HepG2 (cell line): Measurements from ENCODE around the gene SYCE3. TPM values are rescaled to one million over a fixed set of nuclear protein-coding genes. Genes with fewer than 3 reads are reported as not detected.

Experiments used
- KDM6A ChIP-seq: IDR thresholded peaks from 2 replicates; pipeline ENCODE4 v1.6.1; 2016; ENCODE audit warnings: low read depth
- POGZ ChIP-seq: sonication (generic); formaldehyde crosslinking; IDR thresholded peaks from 2 replicates; pipeline ENCODE4 v1.4.0; 2020; ENCODE audit warnings: mild to moderate bottlenecking, missing genetic modification reagents
- RFX3 ChIP-seq: IDR thresholded peaks from 2 replicates; pipeline ENCODE4 v1.6.1; 2016; ENCODE audit warnings: missing biosample characterization, missing genetic modification reagents
- SMARCE1 ChIP-seq: fragments of 450-650 bp; IDR thresholded peaks from 2 replicates; pipeline ENCODE4 v1.6.1; 2017; ENCODE audit warnings: borderline replicate concordance
- SP140L ChIP-seq: sonication (generic); formaldehyde crosslinking; IDR thresholded peaks from 2 replicates; pipeline ENCODE4 v1.4.0; 2020; ENCODE audit warnings: missing genetic modification reagents, borderline replicate concordance
- TCF7L2 ChIP-seq: IDR thresholded peaks from 2 replicates; pipeline ENCODE4 v1.6.1; 2011; ENCODE audit warnings: mild to moderate bottlenecking, low read depth, low read length, moderate library complexity
- TMF1 ChIP-seq: sonication (generic); formaldehyde crosslinking; IDR thresholded peaks from 2 replicates; pipeline ENCODE4 v1.8.1; 2022; ENCODE audit warnings: low read depth, missing genetic modification reagents
- ZNF207 ChIP-seq: fragments of 450-650 bp; IDR thresholded peaks from 2 replicates; pipeline ENCODE4 v1.6.1; 2016; ENCODE audit warnings: antibody characterized with exemption, borderline replicate concordance
- ZNF557 ChIP-seq: sonication (generic); formaldehyde crosslinking; IDR thresholded peaks from 2 replicates; pipeline ENCODE4 v1.4.0; 2020; ENCODE audit warnings: missing genetic modification reagents
- ZNF790 ChIP-seq: sonication (generic); formaldehyde crosslinking; IDR thresholded peaks from 2 replicates; pipeline ENCODE4 v1.8.0; 2022; ENCODE audit warnings: missing genetic modification reagents, mild to moderate bottlenecking, borderline replicate concordance
- polyA plus RNA-seq, 8 experiments: library from polyadenylated mRNA; depleted of rRNA in 3 of 8; stranded (reverse) in 7 of 8; unstranded in 1 of 8; fragments of >200 nt; fragmentation: Illumina TruSeq in 4 of 8; extraction: Trizol in 4 of 8; gene quantifications; 2 replicates each; pipeline versions ENCODE4 v1.2.1 to v1.2.3, GENCODE V29; 2011 to 2016; ENCODE audit warnings: low read depth in 4 of 8, missing spikeins in 1 of 8, mixed read lengths in 1 of 8; ENCODE audit not compliant: insufficient read depth in 1 of 8
- total RNA-seq, 5 experiments: library from RNA; depleted of rRNA; stranded (reverse); fragments of >200 nt; fragmentation: Illumina TruSeq; extraction: Trizol; gene quantifications; 2 replicates each; pipeline ENCODE4 v1.2.3, GENCODE V29; 2016; ENCODE audit warnings: low read depth in 1 of 5
- TF ChIP-seq, protein P1 (sequence below): sonication (generic); formaldehyde crosslinking; IDR thresholded peaks from 2 replicates; pipeline ENCODE4 v1.4.0; 2020; ENCODE audit warnings: missing genetic modification reagents
- TF ChIP-seq, protein P2 (sequence below): sonication (generic); formaldehyde crosslinking; IDR thresholded peaks from 2 replicates; pipeline ENCODE4 v1.5.1; 2020; ENCODE audit warnings: missing genetic modification reagents, mild to moderate bottlenecking, borderline replicate concordance
- TF ChIP-seq, protein P3 (sequence below): sonication (generic); formaldehyde crosslinking; IDR thresholded peaks from 2 replicates; pipeline ENCODE4 v1.9.0; 2021; ENCODE audit warnings: missing genetic modification reagents, mild to moderate bottlenecking, borderline replicate concordance
- TF ChIP-seq, protein P4 (sequence below): conservative IDR thresholded peaks from 2 replicates; pipeline ENCODE4 v1.6.1; 2018; ENCODE audit warnings: missing genetic modification reagents
- TF ChIP-seq, protein P5 (sequence below): sonication (generic); formaldehyde crosslinking; IDR thresholded peaks from 2 replicates; pipeline ENCODE4 v1.8.0; 2022; ENCODE audit warnings: mild to moderate bottlenecking, missing genetic modification reagents; ENCODE audit not compliant: insufficient replicate concordance
- TF ChIP-seq, protein P6 (sequence below): IDR thresholded peaks from 2 replicates; pipeline ENCODE4 v1.6.1; 2016; ENCODE audit warnings: missing biosample characterization, missing genetic modification reagents, low read depth
- TF ChIP-seq, protein P7 (sequence below): fragments of 450-650 bp; IDR thresholded peaks from 2 replicates; pipeline ENCODE4 v1.6.1; 2017
- TF ChIP-seq, protein P8 (sequence below): sonication (generic); formaldehyde crosslinking; IDR thresholded peaks from 2 replicates; pipeline ENCODE4 v1.4.0; 2020; ENCODE audit warnings: mild to moderate bottlenecking, low read depth, missing genetic modification reagents

SYCE3 gene
- total and polyA plus RNA-seq, 2 of the 13 experiments (the other 11 are each of a cell fraction or from before 2014, with no cell fraction given) = not detected

DNA sequence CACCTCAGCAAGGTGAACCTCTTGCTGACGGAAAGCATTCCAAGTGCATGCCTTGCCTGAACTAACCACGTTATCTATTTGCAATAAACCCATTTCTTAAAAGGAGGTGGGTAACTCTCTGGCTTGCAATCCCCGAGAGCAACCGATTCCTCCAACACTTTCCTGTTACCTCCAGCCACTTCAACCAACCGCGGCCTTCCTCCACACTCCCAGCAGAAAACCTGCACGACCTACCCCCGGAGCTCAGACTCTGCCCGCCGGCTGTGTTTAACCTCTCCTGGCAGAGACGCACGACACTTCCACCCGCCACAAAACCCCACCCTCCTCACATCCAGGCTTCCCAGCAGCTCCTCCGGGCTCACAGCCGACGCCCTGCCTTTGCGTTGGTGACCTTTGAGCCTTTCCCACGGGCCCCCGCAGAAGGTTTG, 38.0 kb downstream of the SYCE3 start (continued):
- TF ChIP-seq, protein P1, sequence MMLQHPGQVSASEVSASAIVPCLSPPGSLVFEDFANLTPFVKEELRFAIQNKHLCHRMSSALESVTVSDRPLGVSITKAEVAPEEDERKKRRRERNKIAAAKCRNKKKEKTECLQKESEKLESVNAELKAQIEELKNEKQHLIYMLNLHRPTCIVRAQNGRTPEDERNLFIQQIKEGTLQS = no peak
- TF ChIP-seq, protein P2, sequence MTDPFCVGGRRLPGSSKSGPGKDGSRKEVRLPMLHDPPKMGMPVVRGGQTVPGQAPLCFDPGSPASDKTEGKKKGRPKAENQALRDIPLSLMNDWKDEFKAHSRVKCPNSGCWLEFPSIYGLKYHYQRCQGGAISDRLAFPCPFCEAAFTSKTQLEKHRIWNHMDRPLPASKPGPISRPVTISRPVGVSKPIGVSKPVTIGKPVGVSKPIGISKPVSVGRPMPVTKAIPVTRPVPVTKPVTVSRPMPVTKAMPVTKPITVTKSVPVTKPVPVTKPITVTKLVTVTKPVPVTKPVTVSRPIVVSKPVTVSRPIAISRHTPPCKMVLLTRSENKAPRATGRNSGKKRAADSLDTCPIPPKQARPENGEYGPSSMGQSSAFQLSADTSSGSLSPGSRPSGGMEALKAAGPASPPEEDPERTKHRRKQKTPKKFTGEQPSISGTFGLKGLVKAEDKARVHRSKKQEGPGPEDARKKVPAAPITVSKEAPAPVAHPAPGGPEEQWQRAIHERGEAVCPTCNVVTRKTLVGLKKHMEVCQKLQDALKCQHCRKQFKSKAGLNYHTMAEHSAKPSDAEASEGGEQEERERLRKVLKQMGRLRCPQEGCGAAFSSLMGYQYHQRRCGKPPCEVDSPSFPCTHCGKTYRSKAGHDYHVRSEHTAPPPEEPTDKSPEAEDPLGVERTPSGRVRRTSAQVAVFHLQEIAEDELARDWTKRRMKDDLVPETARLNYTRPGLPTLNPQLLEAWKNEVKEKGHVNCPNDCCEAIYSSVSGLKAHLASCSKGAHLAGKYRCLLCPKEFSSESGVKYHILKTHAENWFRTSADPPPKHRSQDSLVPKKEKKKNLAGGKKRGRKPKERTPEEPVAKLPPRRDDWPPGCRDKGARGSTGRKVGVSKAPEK (CRISPR knock-in tag) = no peak
- TF ChIP-seq, protein P3, sequence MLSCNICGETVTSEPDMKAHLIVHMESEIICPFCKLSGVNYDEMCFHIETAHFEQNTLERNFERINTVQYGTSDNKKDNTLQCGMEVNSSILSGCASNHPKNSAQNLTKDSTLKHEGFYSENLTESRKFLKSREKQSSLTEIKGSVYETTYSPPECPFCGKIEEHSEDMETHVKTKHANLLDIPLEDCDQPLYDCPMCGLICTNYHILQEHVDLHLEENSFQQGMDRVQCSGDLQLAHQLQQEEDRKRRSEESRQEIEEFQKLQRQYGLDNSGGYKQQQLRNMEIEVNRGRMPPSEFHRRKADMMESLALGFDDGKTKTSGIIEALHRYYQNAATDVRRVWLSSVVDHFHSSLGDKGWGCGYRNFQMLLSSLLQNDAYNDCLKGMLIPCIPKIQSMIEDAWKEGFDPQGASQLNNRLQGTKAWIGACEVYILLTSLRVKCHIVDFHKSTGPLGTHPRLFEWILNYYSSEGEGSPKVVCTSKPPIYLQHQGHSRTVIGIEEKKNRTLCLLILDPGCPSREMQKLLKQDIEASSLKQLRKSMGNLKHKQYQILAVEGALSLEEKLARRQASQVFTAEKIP (CRISPR knock-in tag) = no peak
- TF ChIP-seq, protein P4, sequence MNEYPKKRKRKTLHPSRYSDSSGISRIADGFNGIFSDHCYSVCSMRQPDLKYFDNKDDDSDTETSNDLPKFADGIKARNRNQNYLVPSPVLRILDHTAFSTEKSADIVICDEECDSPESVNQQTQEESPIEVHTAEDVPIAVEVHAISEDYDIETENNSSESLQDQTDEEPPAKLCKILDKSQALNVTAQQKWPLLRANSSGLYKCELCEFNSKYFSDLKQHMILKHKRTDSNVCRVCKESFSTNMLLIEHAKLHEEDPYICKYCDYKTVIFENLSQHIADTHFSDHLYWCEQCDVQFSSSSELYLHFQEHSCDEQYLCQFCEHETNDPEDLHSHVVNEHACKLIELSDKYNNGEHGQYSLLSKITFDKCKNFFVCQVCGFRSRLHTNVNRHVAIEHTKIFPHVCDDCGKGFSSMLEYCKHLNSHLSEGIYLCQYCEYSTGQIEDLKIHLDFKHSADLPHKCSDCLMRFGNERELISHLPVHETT (CRISPR knock-in tag) = no peak
- TF ChIP-seq, protein P5, sequence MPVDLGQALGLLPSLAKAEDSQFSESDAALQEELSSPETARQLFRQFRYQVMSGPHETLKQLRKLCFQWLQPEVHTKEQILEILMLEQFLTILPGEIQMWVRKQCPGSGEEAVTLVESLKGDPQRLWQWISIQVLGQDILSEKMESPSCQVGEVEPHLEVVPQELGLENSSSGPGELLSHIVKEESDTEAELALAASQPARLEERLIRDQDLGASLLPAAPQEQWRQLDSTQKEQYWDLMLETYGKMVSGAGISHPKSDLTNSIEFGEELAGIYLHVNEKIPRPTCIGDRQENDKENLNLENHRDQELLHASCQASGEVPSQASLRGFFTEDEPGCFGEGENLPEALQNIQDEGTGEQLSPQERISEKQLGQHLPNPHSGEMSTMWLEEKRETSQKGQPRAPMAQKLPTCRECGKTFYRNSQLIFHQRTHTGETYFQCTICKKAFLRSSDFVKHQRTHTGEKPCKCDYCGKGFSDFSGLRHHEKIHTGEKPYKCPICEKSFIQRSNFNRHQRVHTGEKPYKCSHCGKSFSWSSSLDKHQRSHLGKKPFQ (CRISPR knock-in tag) = peak; percentile 7
- TF ChIP-seq, protein P6, sequence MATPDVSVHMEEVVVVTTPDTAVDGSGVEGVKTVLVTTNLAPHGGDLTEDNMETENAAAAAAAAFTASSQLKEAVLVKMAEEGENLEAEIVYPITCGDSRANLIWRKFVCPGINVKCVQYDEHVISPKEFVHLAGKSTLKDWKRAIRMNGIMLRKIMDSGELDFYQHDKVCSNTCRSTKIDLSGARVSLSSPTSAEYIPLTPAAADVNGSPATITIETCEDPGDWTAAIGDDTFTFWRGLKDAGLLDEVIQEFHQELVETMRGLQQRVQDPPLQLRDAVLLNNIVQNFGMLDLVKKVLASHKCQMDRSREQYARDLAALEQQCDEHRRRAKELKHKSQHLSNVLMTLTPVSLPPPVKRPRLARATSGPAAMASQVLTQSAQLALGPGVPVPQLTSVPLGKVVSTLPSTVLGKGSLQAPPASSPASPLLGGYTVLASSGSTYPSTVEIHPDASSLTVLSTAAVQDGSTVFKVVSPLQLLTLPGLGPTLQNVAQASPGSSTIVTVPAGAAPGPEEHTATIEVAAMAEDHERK = no peak
- TF ChIP-seq POGZ (CRISPR knock-in tag) (no peak), TCF7L2 (no peak), SMARCE1 (no peak), RFX3 (CRISPR knock-in tag) (no peak), ZNF557 (CRISPR knock-in tag) (0 out of 2 replicates have a peak, but pooled peaks have one; percentile 8), SP140L (CRISPR knock-in tag) (no peak), KDM6A (CRISPR knock-in tag) (no peak), ZNF207 (no peak), ZNF790 (CRISPR knock-in tag) (0 out of 2 replicates have a peak, but pooled peaks have one; percentile 14), TMF1 (no peak)
- TF ChIP-seq, protein P7, sequence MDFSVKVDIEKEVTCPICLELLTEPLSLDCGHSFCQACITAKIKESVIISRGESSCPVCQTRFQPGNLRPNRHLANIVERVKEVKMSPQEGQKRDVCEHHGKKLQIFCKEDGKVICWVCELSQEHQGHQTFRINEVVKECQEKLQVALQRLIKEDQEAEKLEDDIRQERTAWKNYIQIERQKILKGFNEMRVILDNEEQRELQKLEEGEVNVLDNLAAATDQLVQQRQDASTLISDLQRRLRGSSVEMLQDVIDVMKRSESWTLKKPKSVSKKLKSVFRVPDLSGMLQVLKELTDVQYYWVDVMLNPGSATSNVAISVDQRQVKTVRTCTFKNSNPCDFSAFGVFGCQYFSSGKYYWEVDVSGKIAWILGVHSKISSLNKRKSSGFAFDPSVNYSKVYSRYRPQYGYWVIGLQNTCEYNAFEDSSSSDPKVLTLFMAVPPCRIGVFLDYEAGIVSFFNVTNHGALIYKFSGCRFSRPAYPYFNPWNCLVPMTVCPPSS = no peak
- TF ChIP-seq, protein P8, sequence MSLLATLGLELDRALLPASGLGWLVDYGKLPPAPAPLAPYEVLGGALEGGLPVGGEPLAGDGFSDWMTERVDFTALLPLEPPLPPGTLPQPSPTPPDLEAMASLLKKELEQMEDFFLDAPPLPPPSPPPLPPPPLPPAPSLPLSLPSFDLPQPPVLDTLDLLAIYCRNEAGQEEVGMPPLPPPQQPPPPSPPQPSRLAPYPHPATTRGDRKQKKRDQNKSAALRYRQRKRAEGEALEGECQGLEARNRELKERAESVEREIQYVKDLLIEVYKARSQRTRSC (CRISPR knock-in tag) = no peak
